WI38 (cell line): Measurements from ENCODE around the gene APBA2.

ENCODE experiments used
- H3K4me3 ChIP-seq: 2 replicates; pipeline ENCODE4 v1.5.1; 2011; ENCODE audit warnings: low read depth, mild to moderate bottlenecking, control low read depth, low read length
- CTCF ChIP-seq: IDR thresholded peaks from 2 replicates; pipeline ENCODE4 v1.5.1; 2012; ENCODE audit warnings: low read depth, mild to moderate bottlenecking, control low read depth, low read length

The APBA2 gene

GRCh38 chr15:28890711-28891495, 5.1 kb downstream of the APBA2 start:
- no peak for TF ChIP-seq CTCF
- no peak overlapping the region for H3K4me3 ChIP-seq

- no peak for TF ChIP-seq CTCF
These were observed 5.8 kb downstream of the APBA2 start for GRCh38 chr15:28891588-28891987.

GRCh38 chr15:28892789-28893610, 7.2 kb downstream of the APBA2 start:
- TF ChIP-seq CTCF: no peak
- H3K4me3 ChIP-seq: no peak overlapping the region

More at GRCh38 chr15:28891588-28891987, 5.8 kb downstream of the APBA2 start:
- H3K4me3 ChIP-seq: no peak overlapping the region

- no peak overlapping the region for H3K4me3 ChIP-seq
- no peak for TF ChIP-seq CTCF
These were observed 8.9 kb downstream of the APBA2 start for GRCh38 chr15:28894631-28895030.

- no peak overlapping the region for H3K4me3 ChIP-seq
- TF ChIP-seq CTCF: no peak
These were observed 9.4 kb downstream of the APBA2 start for GRCh38 chr15:28895146-28895545.

GRCh38 chr15:28895566-28895965, 9.8 kb downstream of the APBA2 start:
- no peak overlapping the region for H3K4me3 ChIP-seq
- TF ChIP-seq CTCF: no peak

- no peak overlapping the region for H3K4me3 ChIP-seq
- TF ChIP-seq CTCF: no peak
These were observed 11.2 kb downstream of the APBA2 start for GRCh38 chr15:28896951-28897350.
